GM19238 (cell line): ENCODE measurements around the gene CNGA1.
"Not testable (repeated sequence)": the region's sequence is repeated elsewhere in the genome, so short reads cannot be mapped to it uniquely, and the experiment has no call there.

Source experiments
- DNase-seq: peaks from one replicate; pipeline ENCODE4 v3.0.0; 2011; ENCODE audit warnings: low spot score; ENCODE audit not compliant: insufficient read length

Gene CNGA1

GRCh38 chr4:48031802-48032525 lies 15.5 kb upstream of the CNGA1 start:
- no peak for DNase-seq

GRCh38 chr4:48030470-48030869 lies 14.0 kb upstream of the CNGA1 start:
- no peak for DNase-seq

GRCh38 chr4:48028696-48029095 lies 12.2 kb upstream of the CNGA1 start:
- DNase-seq, result no peak

- no peak for DNase-seq
Observed at GRCh38 chr4:48027653-48028052, 11.2 kb upstream of the CNGA1 start.

- DNase-seq, result no peak
Observed at GRCh38 chr4:48025005-48025404, 8.5 kb upstream of the CNGA1 start.

- no peak for DNase-seq
Observed at GRCh38 chr4:48024522-48024921, 8.0 kb upstream of the CNGA1 start.

GRCh38 chr4:48022192-48022799 lies 5.8 kb upstream of the CNGA1 start:
- DNase-seq, result no peak

GRCh38 chr4:48021100-48021499 lies 4.6 kb upstream of the CNGA1 start:
- DNase-seq, result no peak

- DNase-seq, result no peak
Observed at GRCh38 chr4:48018112-48018511, 1.6 kb upstream of the CNGA1 start.

- DNase-seq, result no peak
Observed at GRCh38 chr4:48017108-48017571, 659 bp upstream of the CNGA1 start.

GRCh38 chr4:48015678-48016077 lies 803 bp downstream of the CNGA1 start:
- DNase-seq, result no peak

- DNase-seq, result no peak
Observed at GRCh38 chr4:48015216-48015615, 1.3 kb downstream of the CNGA1 start.

GRCh38 chr4:48012824-48013223 lies 3.7 kb downstream of the CNGA1 start:
- DNase-seq, result no peak

GRCh38 chr4:48011722-48012121 lies 4.8 kb downstream of the CNGA1 start:
- DNase-seq, result no peak

- not testable (repeated sequence) for DNase-seq
Observed at GRCh38 chr4:48010906-48011305, 5.6 kb downstream of the CNGA1 start.

GRCh38 chr4:48008021-48008596 lies 8.4 kb downstream of the CNGA1 start:
- no peak for DNase-seq

- no peak for DNase-seq
Observed at GRCh38 chr4:48005781-48006180, 10.7 kb downstream of the CNGA1 start.

GRCh38 chr4:48003568-48003967 lies 12.9 kb downstream of the CNGA1 start:
- DNase-seq, result not testable (repeated sequence)

GRCh38 chr4:48002267-48002666 lies 14.2 kb downstream of the CNGA1 start:
- no peak for DNase-seq

- DNase-seq, result no peak
Observed at GRCh38 chr4:47996021-47996420, 20.5 kb downstream of the CNGA1 start.

GRCh38 chr4:47992475-47992874 lies 24.0 kb downstream of the CNGA1 start:
- not testable (repeated sequence) for DNase-seq

GRCh38 chr4:47990145-47990544 lies 26.3 kb downstream of the CNGA1 start:
- DNase-seq, result no peak

- DNase-seq, result no peak
Observed at GRCh38 chr4:47974566-47974965, 41.9 kb downstream of the CNGA1 start.
